ENCODE results near the gene SSH3. TPM values are rescaled to one million over a fixed set of nuclear protein-coding genes. Genes with fewer than 3 reads are reported as not detected.

The SSH3 gene
- total and polyA plus RNA-seq, 4 donors, result 4.8 to 10.4 (median 8.1) TPM

DNA sequence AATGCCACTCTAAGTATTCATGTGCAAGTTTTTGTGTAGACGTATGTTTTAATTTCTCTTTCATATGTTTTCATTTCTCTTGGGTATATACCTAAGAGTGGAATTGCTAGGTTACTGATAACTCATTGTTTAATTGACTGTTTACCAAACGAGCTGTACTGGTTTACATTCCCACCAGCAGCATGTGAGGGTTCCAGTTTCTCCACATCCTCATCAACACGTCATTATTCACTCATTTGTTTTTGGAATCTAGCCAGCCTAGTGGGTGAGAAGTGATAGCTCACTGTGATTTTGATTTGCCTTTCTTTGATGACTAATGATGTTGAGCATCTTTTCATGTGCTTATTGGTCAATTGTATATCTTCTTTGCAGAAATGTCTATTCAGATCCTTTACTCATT, 10.2 kb upstream of the SSH3 start:
- peaks cover 0 to 16% (median 7%) of the 10 kb centered on the region in 4 donors for H3K4me1 ChIP-seq (ENCODE audit: control insufficient read depth in 4 of 4, insufficient read depth in 4 of 4, low read length in 3 of 4)
- 68% methylated on average over 3 of the region's 3 CpGs for WGBS
- H3K4me3 ChIP-seq (ENCODE audit: low read depth in 1 of 3, low read length in 3 of 3), result no peak overlapping the region
- TF ChIP-seq, protein P1, sequence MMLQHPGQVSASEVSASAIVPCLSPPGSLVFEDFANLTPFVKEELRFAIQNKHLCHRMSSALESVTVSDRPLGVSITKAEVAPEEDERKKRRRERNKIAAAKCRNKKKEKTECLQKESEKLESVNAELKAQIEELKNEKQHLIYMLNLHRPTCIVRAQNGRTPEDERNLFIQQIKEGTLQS (IDR thresholded peaks at IDR 0.05), result no peak
- TF ChIP-seq FOXA1 (IDR thresholded peaks at IDR 0.05) (no peak), SP1 (IDR thresholded peaks at IDR 0.05) (no peak), NR2F2 (IDR thresholded peaks at IDR 0.05) (no peak), TAF1 (conservative IDR thresholded peaks at IDR 0.05) (no peak), GABPA (IDR thresholded peaks at IDR 0.05 in 1 of 2, conservative IDR thresholded peaks at IDR 0.05 in 1 of 2) (no peak), HNF4A (conservative IDR thresholded peaks at IDR 0.05) (no peak), ZBTB33 (IDR thresholded peaks at IDR 0.05) (no peak), FOXA2 (IDR thresholded peaks at IDR 0.05) (no peak), RAD21 (IDR thresholded peaks at IDR 0.05) (no peak), RXRA (IDR thresholded peaks at IDR 0.05) (no peak)
- TF ChIP-seq, protein P2, sequence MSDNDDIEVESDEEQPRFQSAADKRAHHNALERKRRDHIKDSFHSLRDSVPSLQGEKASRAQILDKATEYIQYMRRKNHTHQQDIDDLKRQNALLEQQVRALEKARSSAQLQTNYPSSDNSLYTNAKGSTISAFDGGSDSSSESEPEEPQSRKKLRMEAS (IDR thresholded peaks at IDR 0.05), result no peak
- H3K9ac ChIP-seq (ENCODE audit: low read depth in 1 of 2, low read length in 2 of 2), result no peak overlapping the region
- no peaks in the 10 kb centered on the region for H3K9me3 ChIP-seq (ENCODE audit: control insufficient read depth in 4 of 4, low read length in 3 of 4)
- H3K27ac ChIP-seq (ENCODE audit: low read depth in 1 of 2, low read length in 2 of 2), result no peak overlapping the region
- DNase-seq (ENCODE audit: low spot score), result no peak
- H3K36me3 ChIP-seq (ENCODE audit: control insufficient read depth in 4 of 4, insufficient read depth in 3 of 4, low read depth in 1 of 4, low read length in 3 of 4), result peaks cover 0 to 3% (median 3%) of the 10 kb centered on the region in 4 donors
- H3K27me3 ChIP-seq (ENCODE audit: control insufficient read depth in 4 of 4, insufficient read depth in 4 of 4, low read length in 3 of 4), result no peaks in the 10 kb centered on the region

DNA sequence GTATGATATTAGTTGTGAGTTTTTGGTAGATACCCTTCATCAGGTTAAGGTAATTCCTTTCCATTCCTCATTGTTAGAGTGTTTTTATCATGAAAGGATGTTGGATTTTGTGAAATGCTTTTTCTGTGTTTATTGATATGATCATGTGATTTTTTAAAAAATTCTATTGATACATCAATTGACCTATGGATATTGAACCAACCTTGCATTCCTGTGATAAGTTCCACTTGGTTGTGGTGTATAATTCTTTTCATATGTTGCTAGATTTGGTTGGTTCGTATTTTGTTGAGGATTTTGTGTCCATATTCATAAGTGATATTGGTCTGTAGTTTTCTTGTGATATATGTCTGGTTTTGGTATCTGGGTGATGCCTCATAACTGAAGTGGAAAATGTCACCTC, 7.5 kb upstream of the SSH3 start:
- peaks cover 6 to 17% (median 8%) of the 10 kb centered on the region in 4 donors for H3K36me3 ChIP-seq (ENCODE audit: control insufficient read depth in 4 of 4, insufficient read depth in 3 of 4, low read depth in 1 of 4, low read length in 3 of 4)
- no peak for DNase-seq (ENCODE audit: low spot score)
- TF ChIP-seq, protein P3, sequence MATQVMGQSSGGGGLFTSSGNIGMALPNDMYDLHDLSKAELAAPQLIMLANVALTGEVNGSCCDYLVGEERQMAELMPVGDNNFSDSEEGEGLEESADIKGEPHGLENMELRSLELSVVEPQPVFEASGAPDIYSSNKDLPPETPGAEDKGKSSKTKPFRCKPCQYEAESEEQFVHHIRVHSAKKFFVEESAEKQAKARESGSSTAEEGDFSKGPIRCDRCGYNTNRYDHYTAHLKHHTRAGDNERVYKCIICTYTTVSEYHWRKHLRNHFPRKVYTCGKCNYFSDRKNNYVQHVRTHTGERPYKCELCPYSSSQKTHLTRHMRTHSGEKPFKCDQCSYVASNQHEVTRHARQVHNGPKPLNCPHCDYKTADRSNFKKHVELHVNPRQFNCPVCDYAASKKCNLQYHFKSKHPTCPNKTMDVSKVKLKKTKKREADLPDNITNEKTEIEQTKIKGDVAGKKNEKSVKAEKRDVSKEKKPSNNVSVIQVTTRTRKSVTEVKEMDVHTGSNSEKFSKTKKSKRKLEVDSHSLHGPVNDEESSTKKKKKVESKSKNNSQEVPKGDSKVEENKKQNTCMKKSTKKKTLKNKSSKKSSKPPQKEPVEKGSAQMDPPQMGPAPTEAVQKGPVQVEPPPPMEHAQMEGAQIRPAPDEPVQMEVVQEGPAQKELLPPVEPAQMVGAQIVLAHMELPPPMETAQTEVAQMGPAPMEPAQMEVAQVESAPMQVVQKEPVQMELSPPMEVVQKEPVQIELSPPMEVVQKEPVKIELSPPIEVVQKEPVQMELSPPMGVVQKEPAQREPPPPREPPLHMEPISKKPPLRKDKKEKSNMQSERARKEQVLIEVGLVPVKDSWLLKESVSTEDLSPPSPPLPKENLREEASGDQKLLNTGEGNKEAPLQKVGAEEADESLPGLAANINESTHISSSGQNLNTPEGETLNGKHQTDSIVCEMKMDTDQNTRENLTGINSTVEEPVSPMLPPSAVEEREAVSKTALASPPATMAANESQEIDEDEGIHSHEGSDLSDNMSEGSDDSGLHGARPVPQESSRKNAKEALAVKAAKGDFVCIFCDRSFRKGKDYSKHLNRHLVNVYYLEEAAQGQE (IDR thresholded peaks at IDR 0.05), result no peak
- TF ChIP-seq HNF4G (IDR thresholded peaks at IDR 0.05), result no peak
- TF ChIP-seq FOXA1 (IDR thresholded peaks at IDR 0.05), result no peak
- no peak for TF ChIP-seq SP1 (IDR thresholded peaks at IDR 0.05)
- TF ChIP-seq YY1 (IDR thresholded peaks at IDR 0.05), result no peak
- TF ChIP-seq, protein P1 (IDR thresholded peaks at IDR 0.05), result no peak
- TF ChIP-seq JUND (IDR thresholded peaks at IDR 0.05), result no peak
- no peak for TF ChIP-seq EGR1 (IDR thresholded peaks at IDR 0.05; ENCODE audit: low read depth in 2 of 2)
- TF ChIP-seq ZBTB33 (IDR thresholded peaks at IDR 0.05), result no peak
- no peak for TF ChIP-seq TAF1 (conservative IDR thresholded peaks at IDR 0.05)
- TF ChIP-seq, protein P4, sequence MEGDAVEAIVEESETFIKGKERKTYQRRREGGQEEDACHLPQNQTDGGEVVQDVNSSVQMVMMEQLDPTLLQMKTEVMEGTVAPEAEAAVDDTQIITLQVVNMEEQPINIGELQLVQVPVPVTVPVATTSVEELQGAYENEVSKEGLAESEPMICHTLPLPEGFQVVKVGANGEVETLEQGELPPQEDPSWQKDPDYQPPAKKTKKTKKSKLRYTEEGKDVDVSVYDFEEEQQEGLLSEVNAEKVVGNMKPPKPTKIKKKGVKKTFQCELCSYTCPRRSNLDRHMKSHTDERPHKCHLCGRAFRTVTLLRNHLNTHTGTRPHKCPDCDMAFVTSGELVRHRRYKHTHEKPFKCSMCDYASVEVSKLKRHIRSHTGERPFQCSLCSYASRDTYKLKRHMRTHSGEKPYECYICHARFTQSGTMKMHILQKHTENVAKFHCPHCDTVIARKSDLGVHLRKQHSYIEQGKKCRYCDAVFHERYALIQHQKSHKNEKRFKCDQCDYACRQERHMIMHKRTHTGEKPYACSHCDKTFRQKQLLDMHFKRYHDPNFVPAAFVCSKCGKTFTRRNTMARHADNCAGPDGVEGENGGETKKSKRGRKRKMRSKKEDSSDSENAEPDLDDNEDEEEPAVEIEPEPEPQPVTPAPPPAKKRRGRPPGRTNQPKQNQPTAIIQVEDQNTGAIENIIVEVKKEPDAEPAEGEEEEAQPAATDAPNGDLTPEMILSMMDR (IDR thresholded peaks at IDR 0.05; ENCODE audit: low read depth, low read length, missing input control), result no peak
- TF ChIP-seq, protein P2 (IDR thresholded peaks at IDR 0.05), result no peak
- no peaks in the 10 kb centered on the region for H3K4me1 ChIP-seq (ENCODE audit: control insufficient read depth in 4 of 4, insufficient read depth in 4 of 4, low read length in 3 of 4)
- H3K27ac ChIP-seq (ENCODE audit: low read depth in 1 of 2, low read length in 2 of 2), result no peak overlapping the region
- WGBS, result 96% methylated on average over 1 of the region's 1 CpG
- no peak overlapping the region for H3K4me3 ChIP-seq (ENCODE audit: low read depth in 1 of 3, low read length in 3 of 3)
- no peak overlapping the region for H3K9ac ChIP-seq (ENCODE audit: low read depth in 1 of 2, low read length in 2 of 2)
- no peaks in the 10 kb centered on the region for H3K9me3 ChIP-seq (ENCODE audit: control insufficient read depth in 4 of 4, low read length in 3 of 4)
- H3K27me3 ChIP-seq (ENCODE audit: control insufficient read depth in 4 of 4, insufficient read depth in 4 of 4, low read length in 3 of 4), result no peaks in the 10 kb centered on the region

Measured in liver (tissue), 9 donors.